Kidney (tissue), 14 donors: Measurements from ENCODE around the gene SLC12A1. TPM values are rescaled to one million over a fixed set of nuclear protein-coding genes. Genes with fewer than 3 reads are reported as not detected.

Experiments
- DNase-seq, 5 donors: peaks; one replicate each; pipeline ENCODE4 v3.0.0-alpha.2; 2013 to 2020
- FAIRE-seq: peaks from 2 replicates; lab custom pipeline; 2012; peaks lifted over from hg19 to GRCh38; lab: Jason Lieb, UNC
- H3K27ac ChIP-seq, 2 donors: one replicate each; pipeline ENCODE4 v1.7.0; 2013; ENCODE audit warnings: low read depth in 2 of 2, low read length in 2 of 2, inconsistent platforms in 1 of 2
- H3K27me3 ChIP-seq: one replicate; pipeline ENCODE4 v1.7.1; 2013; ENCODE audit warnings: low read length, inconsistent platforms; ENCODE audit not compliant: control insufficient read depth, insufficient read depth
- H3K36me3 ChIP-seq, 3 donors: one replicate each; pipeline versions ENCODE4 v1.7.0 to v1.7.1; 2013; ENCODE audit warnings: low read length in 3 of 3, control low read depth in 1 of 3, inconsistent platforms in 1 of 3; ENCODE audit not compliant: insufficient read depth in 3 of 3, control insufficient read depth in 2 of 3
- H3K4me1 ChIP-seq, 3 donors: one replicate each; pipeline versions ENCODE4 v1.7.0 to v1.7.1; 2013; ENCODE audit warnings: low read length in 3 of 3, inconsistent platforms in 1 of 3, low read depth in 1 of 3; ENCODE audit not compliant: control insufficient read depth in 2 of 3, insufficient read depth in 2 of 3
- H3K4me3 ChIP-seq, 3 donors: one replicate each; pipeline versions ENCODE4 v1.7.0 to v1.8.1; 2013; ENCODE audit warnings: low read length in 3 of 3, control low read depth in 1 of 3, inconsistent platforms in 1 of 3
- H3K9ac ChIP-seq, 3 donors: one replicate each; pipeline versions ENCODE4 v1.7.0 to v1.7.1; 2013; ENCODE audit warnings: low read length in 3 of 3, control low read depth in 1 of 3, inconsistent platforms in 1 of 3
- H3K9me3 ChIP-seq, 3 donors: one replicate each; pipeline versions ENCODE4 v1.7.0 to v1.7.1; 2013; ENCODE audit warnings: low read length in 3 of 3, control low read depth in 1 of 3, inconsistent platforms in 1 of 3; ENCODE audit not compliant: control insufficient read depth in 2 of 3, insufficient read depth in 1 of 3
- intact Hi-C: fragments of 100-400 bp; cut with DNase I; formaldehyde crosslinking; loops from one replicate; pipeline ENCODE4 v1.11.1; 2022
- polyA plus RNA-seq: library from polyadenylated mRNA; stranded (reverse); fragments of 350-450 nt; fragmentation: Illumina TruSeq; extraction: RNeasy Lipid Tissue Mini Kit (QIAGEN cat#74804); gene quantifications from one replicate; pipeline ENCODE4 v1.2.3, GENCODE V29; 2014; ENCODE audit warnings: low read depth, low replicate concordance; ENCODE audit not compliant: insufficient read depth
- total RNA-seq: library from RNA; stranded (reverse); fragmentation: NEBNext Ultra II Directional; extraction: Animal tissue kit (Norgen Biotek cat#: 25700); gene quantifications from one replicate; pipeline ENCODE4 v1.2.1, GENCODE V29; 2021
- TF ChIP-seq, protein P1 (sequence below): IDR thresholded peaks from 3 replicates; pipeline ENCODE4 v1.5.1; 2012; ENCODE audit warnings: mild to moderate bottlenecking, moderate library complexity, borderline replicate concordance; ENCODE audit not compliant: insufficient read depth; ENCODE audit errors: extremely low read depth
- donor health status: control.
- donor health status: control.
- donor health status: control.
- donor health status: control.
- donor health status: control.
- donor health status: DM: yes; HTN: yes; CAD: no.
- donor health status: Normal renal cell carcinoma (clear cell type).

The SLC12A1 gene
- total and polyA plus RNA-seq, 2 donors from 2014 or later, result 201 to 370 TPM

DNA sequence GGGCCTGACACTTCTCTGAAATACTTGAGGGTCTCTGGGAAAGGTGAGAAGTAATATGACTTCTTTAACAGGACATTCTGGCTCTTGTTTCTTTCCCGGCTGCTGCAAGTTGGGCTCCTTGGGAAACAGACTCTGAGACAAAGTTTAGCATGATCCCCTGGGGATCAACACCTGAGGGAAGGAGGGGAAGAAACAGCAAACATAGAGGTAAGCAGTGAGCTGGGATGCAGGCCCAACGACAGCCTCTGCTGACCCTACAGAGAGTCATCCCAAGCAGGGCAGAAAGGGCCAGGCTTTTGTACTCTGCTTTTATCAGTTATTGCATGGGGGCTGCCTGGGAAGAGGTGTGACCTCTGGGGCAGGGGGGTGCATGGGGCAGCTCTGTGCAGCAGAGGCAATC, 98.3 kb downstream of the SLC12A1 start:
- Histone ChIP-seq H3K4me1 (no peaks in the 10 kb centered on the region), H3K9me3 (no peaks in the 10 kb centered on the region), H3K36me3 (no peaks in the 10 kb centered on the region), H3K4me3 (no peak overlapping the region), H3K9ac (no peak overlapping the region), H3K27me3 (no peaks in the 10 kb centered on the region), H3K27ac (no peak overlapping the region)
- TF ChIP-seq, protein P1, sequence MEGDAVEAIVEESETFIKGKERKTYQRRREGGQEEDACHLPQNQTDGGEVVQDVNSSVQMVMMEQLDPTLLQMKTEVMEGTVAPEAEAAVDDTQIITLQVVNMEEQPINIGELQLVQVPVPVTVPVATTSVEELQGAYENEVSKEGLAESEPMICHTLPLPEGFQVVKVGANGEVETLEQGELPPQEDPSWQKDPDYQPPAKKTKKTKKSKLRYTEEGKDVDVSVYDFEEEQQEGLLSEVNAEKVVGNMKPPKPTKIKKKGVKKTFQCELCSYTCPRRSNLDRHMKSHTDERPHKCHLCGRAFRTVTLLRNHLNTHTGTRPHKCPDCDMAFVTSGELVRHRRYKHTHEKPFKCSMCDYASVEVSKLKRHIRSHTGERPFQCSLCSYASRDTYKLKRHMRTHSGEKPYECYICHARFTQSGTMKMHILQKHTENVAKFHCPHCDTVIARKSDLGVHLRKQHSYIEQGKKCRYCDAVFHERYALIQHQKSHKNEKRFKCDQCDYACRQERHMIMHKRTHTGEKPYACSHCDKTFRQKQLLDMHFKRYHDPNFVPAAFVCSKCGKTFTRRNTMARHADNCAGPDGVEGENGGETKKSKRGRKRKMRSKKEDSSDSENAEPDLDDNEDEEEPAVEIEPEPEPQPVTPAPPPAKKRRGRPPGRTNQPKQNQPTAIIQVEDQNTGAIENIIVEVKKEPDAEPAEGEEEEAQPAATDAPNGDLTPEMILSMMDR, result no peak
- intact Hi-C loops, result no loop called here
- no peak for FAIRE-seq
- DNase-seq, result no peak

DNA sequence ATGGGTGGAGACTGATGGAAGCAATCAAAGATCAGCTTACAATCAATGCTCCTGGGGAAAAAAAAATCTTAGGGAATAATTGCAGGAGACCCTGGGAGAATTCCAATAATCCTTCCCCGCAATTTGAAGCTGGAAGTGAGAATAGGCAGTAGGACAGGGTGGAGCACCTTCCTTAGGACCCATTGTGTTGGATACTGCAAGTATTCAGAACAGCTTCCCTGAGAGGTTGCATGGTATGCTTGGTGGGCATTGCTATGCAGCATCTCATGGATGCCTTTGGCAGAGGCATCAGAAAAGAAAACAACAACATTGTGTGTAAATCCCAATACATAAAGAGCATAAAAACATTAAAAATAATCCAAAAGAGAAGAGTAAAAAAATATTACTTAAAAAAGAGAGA, 100.5 kb downstream of the SLC12A1 start:
- DNase-seq, result no peak
- TF ChIP-seq, protein P1, result no peak
- no peak for FAIRE-seq

DNA sequence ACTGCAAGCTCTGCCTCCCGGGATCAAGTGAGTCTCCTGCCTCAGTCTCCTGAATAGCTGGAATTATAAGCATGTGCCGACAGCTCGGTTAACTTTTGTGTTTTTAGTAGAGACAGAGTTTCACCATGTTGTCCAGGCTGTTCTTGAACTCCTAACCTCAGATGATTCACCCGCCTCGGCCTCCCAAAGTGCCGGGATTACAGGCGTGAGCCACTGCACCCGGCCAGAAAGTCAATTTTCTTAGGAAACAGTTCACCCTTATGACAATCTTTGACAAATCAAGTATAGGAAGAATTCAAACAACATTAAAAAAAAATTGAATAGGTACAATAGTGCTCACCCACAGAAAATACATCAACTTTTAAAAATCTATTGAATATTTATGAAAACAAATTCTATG, 101.5 kb downstream of the SLC12A1 start:
- intact Hi-C loops, result no loop called here
- no peak overlapping the region for H3K9ac ChIP-seq
- FAIRE-seq (no peak), DNase-seq (no peak)
- no peaks in the 10 kb centered on the region for H3K4me1 ChIP-seq
- no peak overlapping the region for H3K4me3 ChIP-seq
- no peaks in the 10 kb centered on the region for H3K36me3 ChIP-seq
- no peaks in the 10 kb centered on the region for H3K9me3 ChIP-seq
- TF ChIP-seq, protein P1, result no peak
- no peaks in the 10 kb centered on the region for H3K27me3 ChIP-seq
- H3K27ac ChIP-seq, result no peak overlapping the region

More for the DNA sequence above, 100.5 kb downstream of the SLC12A1 start:
- intact Hi-C loops, result no loop called here
- H3K4me3 ChIP-seq, result no peak overlapping the region
- H3K9ac ChIP-seq, result no peak overlapping the region
- no peaks in the 10 kb centered on the region for H3K36me3 ChIP-seq
- no peak overlapping the region for H3K27ac ChIP-seq
- no peaks in the 10 kb centered on the region for H3K27me3 ChIP-seq
- no peaks in the 10 kb centered on the region for H3K9me3 ChIP-seq
- H3K4me1 ChIP-seq, result no peaks in the 10 kb centered on the region

DNA sequence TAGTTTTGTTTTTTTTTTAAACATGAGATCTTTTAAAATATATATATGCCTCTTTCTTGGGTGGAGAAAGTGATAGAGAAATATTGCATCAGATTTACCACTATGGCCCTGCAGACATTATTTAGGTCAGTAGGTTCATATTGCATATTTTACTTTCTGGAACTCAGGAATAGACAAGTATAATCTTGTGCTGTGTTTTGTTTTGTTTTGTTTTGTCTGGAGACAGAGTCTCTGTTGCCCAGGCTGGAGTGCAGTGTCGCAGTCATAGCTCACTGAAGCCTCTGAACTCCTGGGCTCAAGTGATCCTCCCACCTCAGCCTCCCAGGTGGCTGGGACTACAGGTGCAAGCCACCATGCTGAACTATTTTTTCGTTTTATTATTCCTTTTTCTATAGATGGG, 103.6 kb downstream of the SLC12A1 start:
- intact Hi-C loops, result no loop called here
- DNase-seq (no peak), FAIRE-seq (no peak)
- Histone ChIP-seq H3K9ac (no peak overlapping the region), H3K27ac (no peak overlapping the region), H3K27me3 (no peaks in the 10 kb centered on the region), H3K9me3 (no peaks in the 10 kb centered on the region), H3K36me3 (no peaks in the 10 kb centered on the region), H3K4me1 (no peaks in the 10 kb centered on the region), H3K4me3 (no peak overlapping the region)
- TF ChIP-seq, protein P1, result no peak
